NB4 (cell line): ENCODE data around the gene MINDY3.

ENCODE experiments used
- MAX ChIP-seq: IDR thresholded peaks from 2 replicates; pipeline ENCODE4 v1.6.1; 2011; ENCODE audit warnings: low read depth, low read length
- MYC ChIP-seq: IDR thresholded peaks from 2 replicates; pipeline ENCODE4 v1.6.1; 2011; ENCODE audit warnings: low read depth, low read length
- POLR2A ChIP-seq: IDR thresholded peaks from 2 replicates; pipeline ENCODE4 v1.6.1; 2011; ENCODE audit warnings: mild to moderate bottlenecking; ENCODE audit not compliant: insufficient read length; ENCODE audit errors: extremely low read depth
- TF ChIP-seq, protein P1 (sequence below): IDR thresholded peaks from one replicate; pipeline ENCODE4 v1.5.1; 2012; ENCODE audit warnings: low read depth, low read length

DNA sequence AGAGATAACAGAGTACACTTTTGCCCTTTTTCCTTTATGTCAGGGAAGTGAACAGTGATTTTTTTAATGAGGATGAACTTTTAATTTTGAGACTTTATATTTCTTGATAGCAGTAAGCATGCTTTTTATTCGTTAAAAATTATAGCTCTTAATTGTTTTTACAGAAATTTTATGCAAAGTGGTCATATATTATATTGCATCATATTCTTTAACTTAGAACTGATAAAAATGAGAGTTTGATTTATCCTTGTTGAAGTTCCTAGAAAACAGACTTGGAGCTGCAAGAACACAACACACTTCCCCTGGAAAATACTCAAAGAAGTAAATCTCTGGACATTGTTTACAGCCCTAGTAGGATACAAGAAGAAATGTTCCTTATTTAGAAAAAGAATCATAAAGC lies 21.2 kb upstream of the MINDY3 start:
- TF ChIP-seq, protein P1, sequence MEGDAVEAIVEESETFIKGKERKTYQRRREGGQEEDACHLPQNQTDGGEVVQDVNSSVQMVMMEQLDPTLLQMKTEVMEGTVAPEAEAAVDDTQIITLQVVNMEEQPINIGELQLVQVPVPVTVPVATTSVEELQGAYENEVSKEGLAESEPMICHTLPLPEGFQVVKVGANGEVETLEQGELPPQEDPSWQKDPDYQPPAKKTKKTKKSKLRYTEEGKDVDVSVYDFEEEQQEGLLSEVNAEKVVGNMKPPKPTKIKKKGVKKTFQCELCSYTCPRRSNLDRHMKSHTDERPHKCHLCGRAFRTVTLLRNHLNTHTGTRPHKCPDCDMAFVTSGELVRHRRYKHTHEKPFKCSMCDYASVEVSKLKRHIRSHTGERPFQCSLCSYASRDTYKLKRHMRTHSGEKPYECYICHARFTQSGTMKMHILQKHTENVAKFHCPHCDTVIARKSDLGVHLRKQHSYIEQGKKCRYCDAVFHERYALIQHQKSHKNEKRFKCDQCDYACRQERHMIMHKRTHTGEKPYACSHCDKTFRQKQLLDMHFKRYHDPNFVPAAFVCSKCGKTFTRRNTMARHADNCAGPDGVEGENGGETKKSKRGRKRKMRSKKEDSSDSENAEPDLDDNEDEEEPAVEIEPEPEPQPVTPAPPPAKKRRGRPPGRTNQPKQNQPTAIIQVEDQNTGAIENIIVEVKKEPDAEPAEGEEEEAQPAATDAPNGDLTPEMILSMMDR: no peak
- no peak for TF ChIP-seq MAX
- TF ChIP-seq POLR2A: no peak
- no peak for TF ChIP-seq MYC
